GM12864 (cell line): ENCODE results near the gene ASB13.

Experiments used
- DNase-seq: peaks from one replicate; pipeline ENCODE4 v3.0.0-alpha.2; 2011; ENCODE audit warnings: low read depth
- H3K4me3 ChIP-seq: 2 replicates; pipeline ENCODE4 v1.5.1; 2011; ENCODE audit warnings: mild to moderate bottlenecking, low read depth, low read length, control low read depth
- TF ChIP-seq, protein P1 (sequence below): IDR thresholded peaks from 2 replicates; pipeline ENCODE4 v1.5.1; 2011; ENCODE audit warnings: low read depth, mild to moderate bottlenecking, moderate library complexity, low read length, control low read depth, inconsistent platforms; ENCODE audit errors: missing control alignments

Gene ASB13

DNA sequence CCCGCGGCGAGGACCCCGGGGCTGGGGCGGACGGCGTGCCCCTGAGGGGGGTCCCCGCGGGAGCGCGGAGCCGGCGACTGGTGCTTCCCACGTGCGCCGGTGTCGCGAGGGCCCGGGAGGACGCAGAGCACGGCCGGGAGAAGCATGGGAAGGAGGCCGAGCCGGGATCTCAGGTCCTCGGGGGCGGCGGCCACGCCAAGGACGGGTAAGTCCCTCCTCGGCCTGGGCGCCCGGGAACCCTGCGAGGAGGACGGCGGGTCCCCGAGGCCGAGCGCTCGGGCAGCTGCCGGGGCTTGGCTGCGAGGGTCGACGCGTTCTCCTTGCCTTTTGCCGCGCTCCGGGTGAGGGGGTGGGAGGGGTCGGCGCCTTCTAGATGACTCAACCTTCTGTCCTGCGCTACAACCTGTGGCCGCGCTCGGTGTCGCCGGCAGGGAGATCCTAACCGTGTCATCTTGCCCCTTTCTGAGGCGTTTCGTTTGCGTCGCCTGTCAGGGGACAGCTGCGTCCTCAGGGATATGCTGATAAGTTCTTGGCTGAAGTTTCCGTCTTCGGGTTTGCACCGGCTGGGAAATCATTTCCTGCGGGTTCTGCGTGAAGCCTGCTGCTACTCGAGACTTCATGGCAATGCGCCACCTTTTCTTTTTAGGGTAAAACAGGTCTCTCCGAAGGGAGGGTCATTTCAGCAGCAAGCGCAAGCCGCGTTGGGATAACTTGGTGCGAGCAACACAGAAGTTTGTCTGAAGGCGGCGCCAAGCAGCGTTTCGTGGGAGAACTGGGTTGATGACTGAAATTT lies 18.8 kb upstream of the ASB13 start:
- DNase-seq: peak; percentile 35
- peak overlapping the region; percentile 93 for H3K4me3 ChIP-seq
- TF ChIP-seq, protein P1, sequence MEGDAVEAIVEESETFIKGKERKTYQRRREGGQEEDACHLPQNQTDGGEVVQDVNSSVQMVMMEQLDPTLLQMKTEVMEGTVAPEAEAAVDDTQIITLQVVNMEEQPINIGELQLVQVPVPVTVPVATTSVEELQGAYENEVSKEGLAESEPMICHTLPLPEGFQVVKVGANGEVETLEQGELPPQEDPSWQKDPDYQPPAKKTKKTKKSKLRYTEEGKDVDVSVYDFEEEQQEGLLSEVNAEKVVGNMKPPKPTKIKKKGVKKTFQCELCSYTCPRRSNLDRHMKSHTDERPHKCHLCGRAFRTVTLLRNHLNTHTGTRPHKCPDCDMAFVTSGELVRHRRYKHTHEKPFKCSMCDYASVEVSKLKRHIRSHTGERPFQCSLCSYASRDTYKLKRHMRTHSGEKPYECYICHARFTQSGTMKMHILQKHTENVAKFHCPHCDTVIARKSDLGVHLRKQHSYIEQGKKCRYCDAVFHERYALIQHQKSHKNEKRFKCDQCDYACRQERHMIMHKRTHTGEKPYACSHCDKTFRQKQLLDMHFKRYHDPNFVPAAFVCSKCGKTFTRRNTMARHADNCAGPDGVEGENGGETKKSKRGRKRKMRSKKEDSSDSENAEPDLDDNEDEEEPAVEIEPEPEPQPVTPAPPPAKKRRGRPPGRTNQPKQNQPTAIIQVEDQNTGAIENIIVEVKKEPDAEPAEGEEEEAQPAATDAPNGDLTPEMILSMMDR: peak; percentile 41

DNA sequence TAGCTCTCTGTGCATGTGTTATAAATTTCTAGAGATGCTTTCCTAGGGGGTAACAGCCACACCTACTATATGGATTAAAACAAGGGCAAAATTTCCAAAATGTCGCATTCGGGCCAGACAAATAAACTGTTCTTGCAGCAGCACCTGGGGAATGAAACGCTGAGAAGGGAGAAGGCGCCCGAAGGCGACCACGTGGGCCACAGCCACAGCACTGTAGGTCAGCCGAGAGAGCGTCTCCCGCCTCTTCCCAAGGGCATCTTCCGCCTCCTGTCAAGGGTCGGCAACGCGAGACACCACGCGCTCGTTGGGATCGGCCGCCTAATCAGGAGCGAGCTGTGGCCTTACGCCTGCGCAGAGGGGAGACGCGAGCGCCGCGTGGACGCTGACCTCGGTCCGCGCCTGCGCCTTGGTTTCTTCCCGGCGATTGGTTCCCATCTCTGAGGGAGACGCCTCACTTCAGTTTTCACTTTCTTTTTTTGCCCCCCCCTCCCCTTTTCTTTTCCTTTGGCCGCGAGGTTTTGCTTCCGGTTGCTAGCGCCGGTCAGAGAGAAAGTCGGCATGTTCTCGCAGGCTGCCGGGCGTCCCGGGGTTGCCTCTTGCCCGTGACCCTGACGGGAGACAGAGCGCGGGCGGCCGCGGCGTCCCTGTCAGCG lies 18.0 kb upstream of the ASB13 start, which contains the start of gene TASOR2:
Gene TASOR2, plus strand, starts transcription at position 521 of the 653 bp plus-strand sequence. CDS start 35,805 bp downstream, outside the sequence.
- DNase-seq: peak; percentile 91
- H3K4me3 ChIP-seq: peak within 1 kb of the TSS; percentile 93
- TF ChIP-seq, protein P1: no peak

DNA sequence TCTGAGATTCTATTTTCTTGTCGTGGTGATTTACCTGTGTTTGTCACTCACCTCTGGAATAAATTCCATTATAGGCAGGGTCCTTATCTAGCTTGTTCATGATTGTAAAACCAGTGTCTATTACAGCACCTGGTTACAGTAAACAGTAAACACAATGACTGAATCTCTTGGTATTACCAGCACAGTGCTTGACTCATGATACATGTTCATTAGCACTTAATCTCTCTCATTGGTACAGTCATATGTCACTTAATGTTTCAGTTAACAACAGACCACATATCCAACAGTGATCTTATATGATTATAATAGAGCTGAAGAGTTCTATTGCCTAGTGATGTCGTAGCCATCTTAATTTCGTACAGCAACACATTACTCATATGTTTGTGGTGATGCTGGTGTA lies 16.7 kb upstream of the ASB13 start:
- no peak overlapping the region for H3K4me3 ChIP-seq
- DNase-seq: no peak
- TF ChIP-seq, protein P1: no peak

DNA sequence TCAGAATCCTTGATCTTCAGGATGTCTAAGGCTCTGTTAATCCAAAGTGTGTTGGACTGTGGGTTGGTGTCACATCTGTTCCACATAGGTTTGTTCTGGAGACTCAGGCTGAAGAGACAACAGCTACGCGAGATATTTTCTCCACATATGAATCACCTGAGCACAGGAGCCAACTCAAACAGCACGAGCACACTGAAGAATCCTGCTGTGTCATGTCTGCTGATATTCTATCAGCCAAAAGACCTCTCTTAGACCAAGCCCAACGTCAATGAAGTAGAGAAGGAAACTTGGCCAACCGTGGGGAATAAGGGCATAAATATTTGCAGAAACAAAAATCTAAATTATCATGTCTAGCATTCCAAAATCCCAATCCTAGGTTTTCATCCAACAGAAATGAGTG lies 15.5 kb upstream of the ASB13 start:
- TF ChIP-seq, protein P1: no peak
- H3K4me3 ChIP-seq: no peak overlapping the region
- no peak for DNase-seq

DNA sequence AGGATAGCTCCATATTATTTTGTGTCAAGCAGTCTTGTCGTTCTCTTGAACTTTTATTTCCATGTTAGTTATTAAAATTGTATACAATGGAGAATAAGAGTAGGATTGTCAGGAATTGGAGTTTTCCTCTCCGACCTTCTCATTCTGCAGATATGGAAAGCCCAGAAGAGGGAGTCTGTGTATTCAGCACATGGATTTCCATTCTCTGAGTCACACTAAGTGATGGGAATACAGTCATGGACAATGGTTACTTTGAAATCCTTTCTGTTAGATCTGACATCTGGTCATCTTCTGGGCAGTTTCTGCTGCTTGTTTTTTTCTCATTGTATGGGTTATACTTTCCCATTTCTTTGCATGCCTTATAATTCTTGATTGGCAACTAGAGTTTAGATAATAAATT lies 13.2 kb upstream of the ASB13 start:
- no peak overlapping the region for H3K4me3 ChIP-seq
- no peak for DNase-seq
- TF ChIP-seq, protein P1: no peak

DNA sequence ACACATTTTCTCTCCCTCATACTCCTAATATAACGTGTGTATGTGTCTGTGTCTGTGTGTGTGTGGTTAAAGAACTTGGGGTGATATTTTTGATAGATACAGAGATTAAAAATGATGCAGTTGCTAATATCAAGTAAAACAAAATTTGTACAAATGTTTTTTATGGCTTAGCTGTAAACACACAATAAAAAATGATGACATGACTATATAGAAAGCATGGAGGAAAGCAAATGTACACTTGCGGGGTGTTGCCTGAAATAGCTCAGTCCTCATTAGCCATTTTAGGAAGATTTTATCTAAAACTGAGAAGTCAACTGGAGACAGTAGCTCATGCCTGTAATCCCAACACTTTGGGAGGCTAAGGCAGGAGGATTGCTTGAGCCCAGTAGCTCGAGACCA lies 12.6 kb upstream of the ASB13 start:
- no peak overlapping the region for H3K4me3 ChIP-seq
- DNase-seq: no peak
- TF ChIP-seq, protein P1: no peak
